C4-2B (cell line): ENCODE results near the gene CISTR.

Source experiments
- CTCF ChIP-seq: fragments of 450-650 bp; conservative IDR thresholded peaks from 2 replicates; pipeline ENCODE4 v1.5.1; 2017; ENCODE audit warnings: mild to moderate bottlenecking
- ZFX ChIP-seq: fragments of 450-650 bp; IDR thresholded peaks from 2 replicates; pipeline ENCODE4 v1.6.1; 2017

- TF ChIP-seq CTCF (no peak), ZFX (no peak)
Observed at GRCh38 chr12:53740130-53740491, 11.7 kb downstream of the CISTR start.
